ENCODE results near the gene CPN2.

Gene CPN2

DNA sequence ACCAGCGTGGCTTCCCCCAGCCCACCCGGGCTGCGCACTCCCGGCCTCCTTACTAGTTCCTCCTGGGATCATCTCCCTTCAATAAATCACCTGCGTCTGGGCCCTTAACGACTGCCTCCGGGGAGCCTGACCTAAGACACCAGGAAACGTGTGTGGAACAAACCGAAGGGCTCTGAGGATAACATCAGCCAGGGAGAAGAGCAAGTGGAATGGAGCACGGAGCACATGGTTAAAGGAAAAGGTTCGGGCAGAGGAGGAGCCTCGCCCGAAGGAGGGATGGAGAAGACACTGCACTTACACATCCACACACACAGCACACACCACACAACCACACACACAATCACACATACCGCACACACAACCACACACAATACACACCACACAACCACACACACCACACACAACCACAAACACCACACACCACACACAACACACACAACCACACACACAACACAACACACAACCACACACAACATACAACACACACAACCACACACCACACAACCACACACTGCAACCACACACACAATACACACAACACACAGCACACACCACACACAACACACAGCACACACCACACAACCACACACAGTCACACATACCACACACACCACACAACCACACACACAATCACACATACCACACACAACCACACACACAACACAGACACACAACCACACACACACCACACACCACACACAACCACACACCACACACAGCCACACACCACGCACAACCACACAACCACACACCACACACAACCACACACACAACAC is 24.7 kb downstream of the CPN2 start:
- TF ChIP-seq, protein P1, sequence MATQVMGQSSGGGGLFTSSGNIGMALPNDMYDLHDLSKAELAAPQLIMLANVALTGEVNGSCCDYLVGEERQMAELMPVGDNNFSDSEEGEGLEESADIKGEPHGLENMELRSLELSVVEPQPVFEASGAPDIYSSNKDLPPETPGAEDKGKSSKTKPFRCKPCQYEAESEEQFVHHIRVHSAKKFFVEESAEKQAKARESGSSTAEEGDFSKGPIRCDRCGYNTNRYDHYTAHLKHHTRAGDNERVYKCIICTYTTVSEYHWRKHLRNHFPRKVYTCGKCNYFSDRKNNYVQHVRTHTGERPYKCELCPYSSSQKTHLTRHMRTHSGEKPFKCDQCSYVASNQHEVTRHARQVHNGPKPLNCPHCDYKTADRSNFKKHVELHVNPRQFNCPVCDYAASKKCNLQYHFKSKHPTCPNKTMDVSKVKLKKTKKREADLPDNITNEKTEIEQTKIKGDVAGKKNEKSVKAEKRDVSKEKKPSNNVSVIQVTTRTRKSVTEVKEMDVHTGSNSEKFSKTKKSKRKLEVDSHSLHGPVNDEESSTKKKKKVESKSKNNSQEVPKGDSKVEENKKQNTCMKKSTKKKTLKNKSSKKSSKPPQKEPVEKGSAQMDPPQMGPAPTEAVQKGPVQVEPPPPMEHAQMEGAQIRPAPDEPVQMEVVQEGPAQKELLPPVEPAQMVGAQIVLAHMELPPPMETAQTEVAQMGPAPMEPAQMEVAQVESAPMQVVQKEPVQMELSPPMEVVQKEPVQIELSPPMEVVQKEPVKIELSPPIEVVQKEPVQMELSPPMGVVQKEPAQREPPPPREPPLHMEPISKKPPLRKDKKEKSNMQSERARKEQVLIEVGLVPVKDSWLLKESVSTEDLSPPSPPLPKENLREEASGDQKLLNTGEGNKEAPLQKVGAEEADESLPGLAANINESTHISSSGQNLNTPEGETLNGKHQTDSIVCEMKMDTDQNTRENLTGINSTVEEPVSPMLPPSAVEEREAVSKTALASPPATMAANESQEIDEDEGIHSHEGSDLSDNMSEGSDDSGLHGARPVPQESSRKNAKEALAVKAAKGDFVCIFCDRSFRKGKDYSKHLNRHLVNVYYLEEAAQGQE (IDR thresholded peaks at IDR 0.05; ENCODE audit: insufficient read depth in 1 of 2, low read depth in 2 of 2, low read length in 2 of 2) = no peak
- no peak for TF ChIP-seq SIN3A (IDR thresholded peaks at IDR 0.05; ENCODE audit: borderline replicate concordance, insufficient read depth, low read length)
- no peak for TF ChIP-seq POLR2AphosphoS5 (IDR thresholded peaks at IDR 0.05; ENCODE audit: low read depth, low read length)
- no peak for TF ChIP-seq TAF1 (IDR thresholded peaks at IDR 0.05; ENCODE audit: borderline replicate concordance, insufficient read depth, low read length)
- no peak for TF ChIP-seq FOXP2 (optimal IDR thresholded peaks at IDR 0.05; ENCODE audit: borderline replicate concordance, extremely low read depth, extremely low read length, insufficient read depth)

DNA sequence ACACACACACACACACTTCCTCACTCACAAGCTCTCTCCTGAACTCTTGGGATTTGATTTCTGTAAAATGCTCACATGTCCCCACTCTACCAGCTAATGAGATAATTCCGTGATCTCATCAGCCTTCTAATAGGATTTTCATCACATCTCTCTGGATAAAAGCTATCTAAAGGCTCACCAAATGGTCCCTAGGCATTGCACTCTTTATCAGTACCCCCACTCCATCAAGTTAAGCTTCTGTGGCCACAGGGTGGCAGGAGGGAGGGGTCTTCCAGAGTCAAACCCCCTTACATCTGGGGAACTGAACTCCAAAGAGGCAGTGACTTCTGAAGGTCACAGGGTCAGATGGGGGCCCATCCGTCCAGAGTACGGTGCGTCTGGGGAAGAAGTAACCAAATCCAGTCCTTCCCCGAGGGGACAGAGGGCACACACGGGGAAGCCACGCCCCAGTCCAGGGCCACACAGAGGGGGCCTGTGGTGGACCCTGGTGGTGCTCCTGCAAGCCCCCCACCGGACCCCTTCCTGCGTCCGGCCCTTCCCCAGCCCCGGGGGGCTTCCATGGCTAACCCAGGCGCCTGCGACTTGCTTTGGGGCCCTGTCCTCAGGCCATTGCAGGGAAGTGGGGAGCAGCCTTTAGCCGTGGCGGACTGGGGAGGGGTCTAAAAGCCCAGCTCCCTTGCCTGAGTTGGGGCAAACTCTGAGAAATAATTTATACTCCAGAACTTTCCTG is 25.5 kb downstream of the CPN2 start:
- TF ChIP-seq SIN3A (IDR thresholded peaks at IDR 0.05; ENCODE audit: borderline replicate concordance, insufficient read depth, low read length) = no peak
- TF ChIP-seq, protein P1 (IDR thresholded peaks at IDR 0.05; ENCODE audit: insufficient read depth in 1 of 2, low read depth in 2 of 2, low read length in 2 of 2) = no peak
- no peak for TF ChIP-seq TAF1 (IDR thresholded peaks at IDR 0.05; ENCODE audit: borderline replicate concordance, insufficient read depth, low read length)
- TF ChIP-seq FOXP2 (optimal IDR thresholded peaks at IDR 0.05; ENCODE audit: borderline replicate concordance, extremely low read depth, extremely low read length, insufficient read depth) = no peak
- TF ChIP-seq POLR2AphosphoS5 (IDR thresholded peaks at IDR 0.05; ENCODE audit: low read depth, low read length) = no peak

DNA sequence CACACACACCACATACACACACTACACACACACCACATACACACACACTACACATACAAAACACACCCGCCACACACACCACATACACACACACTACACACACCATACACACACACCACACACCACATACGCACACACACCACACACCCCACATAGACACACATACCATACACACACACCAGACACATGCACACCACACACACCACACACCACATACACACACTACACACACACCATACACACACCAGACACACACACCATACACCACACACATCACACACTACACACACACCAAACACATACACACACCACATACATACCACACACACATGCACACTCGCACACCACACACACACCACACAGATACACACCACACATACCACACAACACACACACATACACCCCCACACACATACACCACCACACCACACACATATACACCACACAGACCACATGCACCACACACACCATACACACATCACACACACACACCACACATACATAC is 26.3 kb downstream of the CPN2 start:
- TF ChIP-seq FOXP2 (optimal IDR thresholded peaks at IDR 0.05; ENCODE audit: borderline replicate concordance, extremely low read depth, extremely low read length, insufficient read depth) (no peak), SIN3A (IDR thresholded peaks at IDR 0.05; ENCODE audit: borderline replicate concordance, insufficient read depth, low read length) (no peak), POLR2AphosphoS5 (IDR thresholded peaks at IDR 0.05; ENCODE audit: low read depth, low read length) (no peak), TAF1 (IDR thresholded peaks at IDR 0.05; ENCODE audit: borderline replicate concordance, insufficient read depth, low read length) (no peak)
- TF ChIP-seq, protein P1 (IDR thresholded peaks at IDR 0.05; ENCODE audit: insufficient read depth in 1 of 2, low read depth in 2 of 2, low read length in 2 of 2) = no peak

DNA sequence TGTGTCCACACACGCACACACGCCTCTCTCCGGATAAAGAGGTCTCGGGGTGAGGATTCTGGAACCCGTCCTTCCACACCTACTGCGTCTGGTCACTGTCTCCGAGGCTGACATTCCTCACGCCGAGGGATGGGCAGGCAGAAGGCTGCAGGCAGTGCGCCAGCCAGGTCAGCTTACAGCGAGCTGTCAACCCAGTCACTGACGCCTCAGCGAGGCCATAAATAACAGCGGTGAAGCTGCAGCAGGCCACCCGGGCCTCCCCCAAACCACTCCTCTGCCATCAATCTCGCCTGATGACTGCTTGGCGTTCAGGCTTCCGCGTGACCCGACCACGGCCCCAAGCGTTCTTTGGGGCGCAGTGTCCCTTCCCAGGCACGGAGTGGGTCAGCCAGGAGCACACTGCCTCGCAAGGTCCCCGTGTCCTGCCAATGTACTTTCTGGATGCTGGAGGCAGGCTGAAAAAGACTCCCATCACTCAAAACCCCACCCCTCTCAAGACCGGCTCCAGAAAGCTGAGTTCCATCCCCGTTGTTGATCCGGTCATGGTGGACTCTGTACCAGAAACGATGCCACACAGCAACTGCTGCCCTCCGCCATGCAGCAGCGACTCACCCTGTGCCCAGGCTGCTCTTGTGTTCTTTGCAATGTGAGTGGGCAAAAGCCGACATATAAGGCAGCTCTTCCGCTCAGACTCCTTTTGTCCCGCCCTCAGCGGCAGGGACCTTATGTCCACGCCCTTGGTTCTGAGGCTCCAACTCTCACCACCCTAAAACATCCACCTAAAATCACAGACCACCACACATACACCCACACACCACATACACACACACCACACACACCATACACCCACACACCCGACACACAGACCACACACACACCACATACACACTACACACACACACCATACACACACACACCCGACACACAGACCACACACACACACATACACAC is 27.1 kb downstream of the CPN2 start:
- TF ChIP-seq TAF1 (IDR thresholded peaks at IDR 0.05; ENCODE audit: borderline replicate concordance, insufficient read depth, low read length) = no peak
- TF ChIP-seq, protein P1 (IDR thresholded peaks at IDR 0.05; ENCODE audit: insufficient read depth in 1 of 2, low read depth in 2 of 2, low read length in 2 of 2) = no peak
- TF ChIP-seq SIN3A (IDR thresholded peaks at IDR 0.05; ENCODE audit: borderline replicate concordance, insufficient read depth, low read length) = no peak
- TF ChIP-seq FOXP2 (optimal IDR thresholded peaks at IDR 0.05; ENCODE audit: borderline replicate concordance, extremely low read depth, extremely low read length, insufficient read depth) = no peak
- no peak for TF ChIP-seq POLR2AphosphoS5 (IDR thresholded peaks at IDR 0.05; ENCODE audit: low read depth, low read length)

All from PFSK-1 (cell line).